Measurements from ENCODE around the gene SLAMF1.
"Not testable (repeated sequence)": the region's sequence is repeated elsewhere in the genome, so short reads cannot be mapped to it uniquely, and the experiment has no call there.

The SLAMF1 gene

DNA sequence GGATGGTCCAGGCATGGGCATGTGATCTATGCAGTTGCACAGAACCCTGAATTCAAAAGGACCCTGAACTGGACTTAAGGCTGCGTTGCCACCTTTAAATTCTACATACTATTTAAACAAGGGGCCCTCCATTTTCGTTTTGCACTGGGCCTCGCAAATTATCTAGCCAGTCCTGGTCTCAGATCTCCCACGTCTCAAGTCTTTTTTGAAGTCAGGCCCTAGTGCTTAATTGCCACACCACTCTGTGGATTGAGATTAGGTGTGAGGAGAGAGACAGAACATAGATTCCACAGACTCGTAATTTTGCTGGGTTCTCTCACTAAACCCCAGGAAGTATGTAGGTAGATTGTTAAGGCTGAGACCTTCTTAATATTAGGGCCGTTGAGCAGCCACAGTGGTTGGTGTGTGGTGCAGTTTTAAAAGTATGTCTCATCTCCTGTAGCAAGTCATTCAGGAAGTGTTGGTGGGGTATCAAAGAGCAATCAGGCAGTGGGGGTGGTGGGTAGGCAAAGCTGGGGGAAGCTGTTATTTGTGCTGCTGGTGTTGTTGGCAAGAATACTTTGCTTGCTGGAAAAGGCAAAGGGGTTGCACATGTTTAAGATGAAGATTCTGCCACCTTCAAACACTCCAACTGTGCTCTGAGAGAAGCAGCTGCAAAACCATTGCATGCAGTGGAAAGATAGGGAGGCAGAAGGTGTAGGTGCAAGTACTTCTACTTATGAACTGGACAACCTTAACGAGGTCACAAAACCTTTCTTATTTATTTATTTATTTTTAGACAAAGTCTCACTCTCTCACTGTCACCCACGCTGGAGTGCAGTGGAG, 78.8 kb downstream of the SLAMF1 start:
- TF ChIP-seq ZNF274 (IDR thresholded peaks at IDR 0.05; ENCODE audit: low read depth, low read length) = no peak
- H3K4me3 ChIP-seq (ENCODE audit: low read length) = no peak overlapping the region; the same call in 1 of the 2 replicates

GRCh38 chr1:160567341-160567740, 79.5 kb downstream of the SLAMF1 start:
- no peak overlapping the region for H3K4me3 ChIP-seq (ENCODE audit: low read length)
- TF ChIP-seq ZNF274 (IDR thresholded peaks at IDR 0.05; ENCODE audit: low read depth, low read length) = no peak

DNA sequence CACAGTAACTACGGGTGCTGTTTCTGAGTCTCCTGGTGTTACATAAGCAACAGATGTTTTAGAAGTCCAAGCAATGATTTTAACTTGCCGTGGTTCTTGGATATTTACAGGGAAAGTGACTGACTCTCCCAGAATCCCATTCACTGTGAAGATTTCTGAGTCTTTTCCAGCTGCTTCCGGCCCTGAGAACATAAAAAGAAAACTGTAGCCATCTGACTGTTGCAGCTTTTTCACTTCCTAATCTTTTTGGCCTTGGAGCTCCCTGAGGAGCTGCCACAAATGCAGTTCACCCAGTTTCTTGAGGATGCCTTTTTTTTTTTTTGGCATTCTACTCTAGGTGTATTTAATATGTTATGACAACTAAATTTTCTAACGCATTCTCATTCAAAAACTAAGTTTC, 81.3 kb downstream of the SLAMF1 start:
- H3K4me3 ChIP-seq (ENCODE audit: low read length) = no peak overlapping the region
- TF ChIP-seq ZNF274 (IDR thresholded peaks at IDR 0.05; ENCODE audit: low read depth, low read length) = no peak

- not testable (repeated sequence) for H3K4me3 ChIP-seq (ENCODE audit: low read length)
Observed at GRCh38 chr1:160563230-160563629, 83.6 kb downstream of the SLAMF1 start.

DNA sequence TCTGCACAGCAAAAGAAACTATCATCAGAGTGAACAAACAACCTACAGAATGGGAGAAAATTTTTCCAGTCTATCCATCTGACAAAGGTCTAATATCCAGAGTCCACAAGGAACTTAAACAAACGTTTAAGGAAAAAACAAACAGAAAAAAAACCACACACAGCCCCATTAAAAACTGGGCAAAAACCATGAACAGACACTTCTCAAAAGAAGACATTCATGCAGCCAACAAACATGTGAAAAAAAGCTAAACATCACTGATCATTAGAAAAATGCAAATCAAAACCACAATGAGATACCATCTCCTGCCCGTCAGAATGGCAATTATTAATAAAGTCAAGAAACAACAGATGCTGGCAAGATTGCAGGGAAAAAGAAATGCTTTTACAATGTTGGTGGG, 84.1 kb downstream of the SLAMF1 start:
- not testable (repeated sequence) for H3K4me3 ChIP-seq (ENCODE audit: low read length)

GRCh38 chr1:160560806-160561205, 86.0 kb downstream of the SLAMF1 start:
- H3K4me3 ChIP-seq (ENCODE audit: low read length) = no peak overlapping the region
- TF ChIP-seq ZNF274 (IDR thresholded peaks at IDR 0.05; ENCODE audit: low read depth, low read length) = no peak

DNA sequence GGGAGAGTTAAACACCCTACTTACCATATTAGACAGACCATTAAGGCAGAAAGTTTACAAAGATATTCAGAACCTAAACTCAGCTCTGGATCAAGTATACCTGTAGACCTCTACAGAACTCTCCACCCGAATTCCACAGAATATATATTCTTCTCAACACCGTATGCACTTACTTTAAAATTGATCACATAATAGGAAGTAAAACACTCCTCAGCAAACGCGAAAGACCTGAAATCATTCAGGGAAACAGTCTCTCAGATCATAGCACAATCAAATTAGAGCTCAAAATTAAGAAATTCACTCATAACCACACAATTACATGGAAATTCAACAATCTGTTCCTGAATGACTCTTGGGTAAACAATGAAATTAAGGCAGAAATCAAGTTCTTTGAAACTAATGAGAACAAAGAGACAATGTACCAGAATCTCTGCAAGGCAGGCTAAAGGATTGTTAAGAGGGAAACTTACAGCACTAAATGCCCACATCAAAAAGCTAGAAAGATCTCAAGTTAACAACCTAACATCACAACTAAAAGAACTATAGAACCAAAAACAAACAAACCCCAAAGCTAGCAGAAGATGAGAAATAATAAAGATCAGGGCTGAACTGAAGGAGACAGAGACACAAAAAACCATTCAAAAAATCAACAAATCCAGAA, 86.7 kb downstream of the SLAMF1 start:
- H3K4me3 ChIP-seq (ENCODE audit: low read length) = no peak overlapping the region
- TF ChIP-seq ZNF274 (IDR thresholded peaks at IDR 0.05; ENCODE audit: low read depth, low read length) = no peak

GRCh38 chr1:160559437-160559836, 87.4 kb downstream of the SLAMF1 start:
- H3K4me3 ChIP-seq (ENCODE audit: low read length) = not testable (repeated sequence)

DNA sequence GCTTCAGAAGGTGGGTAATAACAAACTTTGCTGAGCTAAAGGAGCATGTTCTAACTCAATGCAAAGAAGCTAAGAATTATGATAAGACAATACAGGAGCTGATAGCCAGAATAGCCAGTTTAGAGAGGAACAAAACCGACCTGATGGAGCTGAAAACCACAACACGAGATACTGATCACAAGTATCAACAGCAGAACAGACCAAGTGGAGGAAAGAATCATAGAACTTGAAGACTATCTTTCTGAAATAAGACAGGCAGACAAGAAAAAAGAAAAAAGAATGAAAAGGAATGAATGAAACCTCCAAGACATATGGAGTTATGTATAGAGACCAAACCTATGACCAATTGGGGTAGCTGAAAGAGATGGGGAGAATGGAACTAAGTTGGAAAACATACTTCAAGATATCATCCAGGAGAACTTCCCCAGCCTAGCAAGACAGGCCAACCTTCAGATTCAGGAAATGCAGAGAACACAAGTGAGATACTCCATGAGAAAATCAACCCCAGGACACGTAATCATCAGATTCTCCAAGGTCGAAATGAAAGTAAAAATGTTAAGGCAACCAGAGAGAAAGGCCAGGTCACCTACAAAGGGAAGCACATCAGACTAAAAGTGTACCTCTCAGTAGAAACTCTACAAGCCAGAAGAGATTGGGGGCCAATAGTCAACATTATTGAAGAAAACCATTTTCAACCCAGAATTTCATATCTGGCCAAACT, 88.0 kb downstream of the SLAMF1 start:
- no peak for TF ChIP-seq ZNF274 (IDR thresholded peaks at IDR 0.05; ENCODE audit: low read depth, low read length)
- no peak overlapping the region for H3K4me3 ChIP-seq (ENCODE audit: low read length)

Measured in GM08714 (cell line).